Stimulated activated CD8-positive, alpha-beta memory T cell treated with anti-CD3 and anti-CD28 coated beads, Interleukin-7, amount 100 ng/mL, for 1 hour (primary cell): Measurements from ENCODE around the gene INTS1.

Experiments
- DNase-seq, 2 donors: peaks; one replicate each; pipeline ENCODE4 v3.0.0-alpha.2; 2020; ENCODE audit warnings: low read depth in 2 of 2

Gene INTS1

GRCh38 chr7:1464694-1465093 lies 39.5 kb downstream of the INTS1 start:
- no peak for DNase-seq

- DNase-seq = no peak
Observed at GRCh38 chr7:1463676-1464223, 40.4 kb downstream of the INTS1 start.

- no peak for DNase-seq
Observed at GRCh38 chr7:1461646-1462375, 42.4 kb downstream of the INTS1 start.

GRCh38 chr7:1460821-1461645 lies 43.2 kb downstream of the INTS1 start:
- no peak for DNase-seq

- no peak for DNase-seq
Observed at GRCh38 chr7:1459920-1460820, 44.0 kb downstream of the INTS1 start.

- DNase-seq = peak; percentile 86 to 89
Observed at GRCh38 chr7:1459512-1459892, 44.7 kb downstream of the INTS1 start.

GRCh38 chr7:1458683-1459511 lies 45.3 kb downstream of the INTS1 start, which contains the start of gene MICALL2:
Gene MICALL2, minus strand, starts transcription at chr7:1459470. Its CDS starts 144 bp downstream, at chr7:1459326.
- DNase-seq = no peak

GRCh38 chr7:1457949-1458682 lies 46.1 kb downstream of the INTS1 start:
- no peak for DNase-seq

- DNase-seq = no peak
Observed at GRCh38 chr7:1457059-1457948, 46.9 kb downstream of the INTS1 start.

GRCh38 chr7:1455955-1456354 lies 48.2 kb downstream of the INTS1 start:
- no peak for DNase-seq

- DNase-seq = no peak
Observed at GRCh38 chr7:1455241-1455939, 48.8 kb downstream of the INTS1 start.

GRCh38 chr7:1454542-1454941 lies 49.6 kb downstream of the INTS1 start:
- no peak for DNase-seq

- no peak for DNase-seq
Observed at GRCh38 chr7:1452205-1452604, 52.0 kb downstream of the INTS1 start.

- no peak for DNase-seq
Observed at GRCh38 chr7:1450987-1451386, 53.2 kb downstream of the INTS1 start.

GRCh38 chr7:1450431-1450830 lies 53.8 kb downstream of the INTS1 start:
- DNase-seq = no peak

- DNase-seq = no peak
Observed at GRCh38 chr7:1449951-1450350, 54.2 kb downstream of the INTS1 start.

GRCh38 chr7:1449501-1449900 lies 54.7 kb downstream of the INTS1 start:
- DNase-seq = no peak

- no peak for DNase-seq
Observed at GRCh38 chr7:1448958-1449357, 55.2 kb downstream of the INTS1 start.
